CD14-positive monocyte (primary cell): ENCODE results near the gene ANKRD13C. TPM values are rescaled to one million over a fixed set of nuclear protein-coding genes. Genes with fewer than 3 reads are reported as not detected.
A peak's percentile ranks its signal among the peaks of the same experiment; 100 is the strongest.

Experiments used
- DNase-seq, 3 donors: peaks; one replicate each; pipeline ENCODE4 v3.0.0-alpha.2; 2011 to 2022
- H2AFZ ChIP-seq: 2 replicates; pipeline ENCODE4 v1.6.0; 2012; ENCODE audit warnings: mild to moderate bottlenecking, low read depth, low read length, inconsistent platforms; ENCODE audit not compliant: insufficient read depth, poor library complexity, severe bottlenecking
- H3K27ac ChIP-seq, 2 donors: 1 replicate in 1 of 2; 2 replicates in 1 of 2; pipeline ENCODE4 v1.5.1; 2012 to 2013; ENCODE audit warnings: low read length in 2 of 2, control low read depth in 1 of 2, inconsistent platforms in 1 of 2, low read depth in 1 of 2, mild to moderate bottlenecking in 1 of 2
- H3K27me3 ChIP-seq, 2 donors: one replicate each; pipeline versions ENCODE4 v1.6.0 to v1.6.1; 2011 to 2013; ENCODE audit warnings: low read length in 2 of 2; ENCODE audit not compliant: control insufficient read depth in 2 of 2, insufficient read depth in 2 of 2
- H3K36me3 ChIP-seq, 2 donors: replicated peaks in 1 of 2; 1 replicate in 1 of 2; 2 replicates in 1 of 2; pipeline versions ENCODE4 v1.5.1 to v1.6.1; 2012 to 2013; ENCODE audit warnings: low read length in 2 of 2, control low read depth in 1 of 2, inconsistent platforms in 1 of 2, mild to moderate bottlenecking in 1 of 2; ENCODE audit not compliant: insufficient read depth in 2 of 2, control insufficient read depth in 1 of 2
- H3K4me1 ChIP-seq, 2 donors: 1 replicate in 1 of 2; 2 replicates in 1 of 2; pipeline versions ENCODE4 v1.5.1 to v1.6.1; 2012 to 2013; ENCODE audit warnings: low read length in 2 of 2, control low read depth in 1 of 2, inconsistent platforms in 1 of 2, mild to moderate bottlenecking in 1 of 2, moderate library complexity in 1 of 2; ENCODE audit not compliant: insufficient read depth in 2 of 2, control insufficient read depth in 1 of 2
- H3K4me2 ChIP-seq: replicated peaks from 2 replicates; pipeline ENCODE3; 2012; ENCODE audit warnings: low read length, moderate library complexity, mild to moderate bottlenecking; ENCODE audit not compliant: poor library complexity, severe bottlenecking; ENCODE audit errors: extremely low read depth
- H3K4me3 ChIP-seq, 3 experiments: fragments of 200-600 bp in 1 of 3; sonication (generic) in 1 of 3; replicated peaks in 1 of 3; 1 replicate in 2 of 3; 2 replicates in 1 of 3; pipeline ENCODE4 v1.5.1; 2011 to 2013; ENCODE audit warnings: low read length in 3 of 3, mild to moderate bottlenecking in 3 of 3, control low read depth in 2 of 3, low read depth in 2 of 3, inconsistent platforms in 1 of 3, moderate library complexity in 1 of 3
- H3K79me2 ChIP-seq: 2 replicates; pipeline ENCODE4 v1.6.0; 2012; ENCODE audit warnings: mild to moderate bottlenecking, control low read depth, inconsistent platforms, low read length, moderate library complexity; ENCODE audit not compliant: insufficient read depth
- H3K9ac ChIP-seq: 2 replicates; pipeline ENCODE4 v1.6.0; 2017; ENCODE audit warnings: low read length, mild to moderate bottlenecking; ENCODE audit not compliant: insufficient read depth, poor library complexity, severe bottlenecking
- H3K9me3 ChIP-seq, 2 donors: replicated peaks in 1 of 2; 1 replicate in 1 of 2; 2 replicates in 1 of 2; pipeline versions ENCODE4 v1.5.1 to v1.6.1; 2012 to 2013; ENCODE audit warnings: low read length in 2 of 2, control low read depth in 1 of 2; ENCODE audit not compliant: control insufficient read depth in 1 of 2, insufficient read depth in 1 of 2
- H4K20me1 ChIP-seq: 2 replicates; pipeline ENCODE4 v1.6.0; 2012; ENCODE audit warnings: mild to moderate bottlenecking, low read length, control low read depth, moderate library complexity; ENCODE audit not compliant: insufficient read depth
- H3K27ac Mint-ChIP-seq, 7 donors: one replicate each; pipeline ENCODE4 v1.8.0; 2020; ENCODE audit warnings: mild to moderate bottlenecking in 7 of 7, mixed read lengths in 7 of 7, moderate library complexity in 6 of 7, inconsistent platforms in 2 of 7
- H3K27me3 Mint-ChIP-seq, 3 donors: one replicate each; pipeline ENCODE4 v1.8.0; 2021 to 2022; ENCODE audit warnings: low read depth in 3 of 3, mild to moderate bottlenecking in 3 of 3, mixed read lengths in 3 of 3, moderate library complexity in 3 of 3, inconsistent platforms in 1 of 3
- H3K36me3 Mint-ChIP-seq, 2 donors: one replicate each; pipeline ENCODE4 v1.8.0; 2020; ENCODE audit warnings: mixed read lengths in 2 of 2, inconsistent platforms in 1 of 2, mild to moderate bottlenecking in 1 of 2
- H3K4me1 Mint-ChIP-seq: one replicate; pipeline ENCODE4 v1.8.0; 2020; ENCODE audit warnings: mild to moderate bottlenecking, mixed read lengths
- H3K4me3 Mint-ChIP-seq, 2 donors: one replicate each; pipeline ENCODE4 v1.8.0; 2020; ENCODE audit warnings: mild to moderate bottlenecking in 2 of 2, mixed read lengths in 2 of 2, moderate library complexity in 1 of 2
- H3K9me3 Mint-ChIP-seq, 7 donors: one replicate each; pipeline ENCODE4 v1.8.0; 2020 to 2022; ENCODE audit warnings: mixed read lengths in 7 of 7, mild to moderate bottlenecking in 6 of 7, moderate library complexity in 6 of 7, inconsistent platforms in 2 of 7
- CTCF ChIP-seq: fragments of 200-600 bp; IDR thresholded peaks from one replicate; pipeline ENCODE4 v1.8.0; 2022; ENCODE audit warnings: antibody characterized with exemption, mild to moderate bottlenecking
- WGBS: methylation state at CpG from one replicate; pipeline ENCODE4 v1.1.5; 2013; ENCODE audit warnings: missing lambda C conversion rate; ENCODE audit not compliant: insufficient coverage; 5-methylcytosine and 5-hydroxymethylcytosine counted together
- intact Hi-C, 2 donors: fragments of 100-400 bp; cut with micrococcal nuclease; formaldehyde crosslinking; loops; one replicate each; pipeline versions ENCODE4 v1.15.0 to v1.15.1; 2023
- polyA minus RNA-seq: library from RNA; depleted of rRNA, polyadenylated mRNA; stranded (reverse); fragments of >200 nt; gene quantifications from 2 replicates; pipeline ENCODE4 v1.2.3, GENCODE V29; 2012
- polyA plus RNA-seq, 3 donors: library from polyadenylated mRNA; depleted of rRNA in 1 of 3; unstranded in 2 of 3; stranded (reverse) in 1 of 3; fragments of 300-500 nt in 2 of 3; fragments of >200 nt in 1 of 3; fragmentation: Illumina TruSeq in 2 of 3; gene quantifications; 1 replicate in 2 of 3; 2 replicates in 1 of 3; pipeline ENCODE4 v1.2.3, GENCODE V29; 2012 to 2021
- total RNA-seq, 12 experiments: library from RNA in 1 of 12; stranded (reverse) in 1 of 12; fragments of 120-200 nt in 1 of 12; gene quantifications; one replicate each; pipeline ENCODE4 v1.2.4 and lab custom pipeline; 2013 to 2026; ENCODE audit warnings: mixed read lengths in 6 of 12, inconsistent platforms in 1 of 12

The ANKRD13C gene
- 18.6 TPM for total RNA-seq (2013)
- polyA plus RNA-seq (1 to 10 TPM; 4.5 to 7.6 (median 6.5) TPM), polyA minus RNA-seq (9.7 and 12.9 TPM in 2 replicates), total RNA-seq (lab: John Stamatoyannopoulos, UW) (14.8 to 40.4 (median 32.4) reads per million in 11 experiments)

- 0% methylated on average over 47 of the region's 65 CpGs for WGBS
- Histone ChIP-seq H2AFZ (peak within 1 kb of the TSS; percentile 98), H3K27me3 (no peaks in the 10 kb centered on the region), H3K9ac (peak within 1 kb of the TSS; percentile 90), H3K79me2 (peaks cover 53% of the 10 kb centered on the region), H3K4me2 (peak within 1 kb of the TSS; percentile 77), H3K36me3 (peaks cover 2 to 5% of the 10 kb centered on the region in 2 donors), H3K4me1 (peaks cover 23 to 40% of the 10 kb centered on the region in 2 donors), H3K9me3 (no peaks in the 10 kb centered on the region), H3K4me3 (peak within 1 kb of the TSS; percentile 81 to 97 (median 91)), H4K20me1 (peaks cover 8% of the 10 kb centered on the region), H3K27ac (peak within 1 kb of the TSS; percentile 89 to 91)
- Mint-ChIP-seq H3K36me3 (peaks cover 3 to 5% of the 10 kb centered on the region in 2 donors), H3K4me1 (peaks cover 36% of the 10 kb centered on the region), H3K27me3 (peaks cover 0 to 2% (median 0%) of the 10 kb centered on the region in 3 donors), H3K27ac (peak within 1 kb of the TSS; percentile 91 to 98 (median 97)), H3K9me3 (peaks cover 0 to 6% (median 0%) of the 10 kb centered on the region in 7 donors), H3K4me3 (peak within 1 kb of the TSS; percentile 95 to 96)
- DNase-seq, result peak; percentile 86 to 90 (median 88)
- no peak for TF ChIP-seq CTCF
- intact Hi-C loops, result loop anchor here (2.0 to 10.0 kb wide), 3 partner anchors 54 to 150 kb away; partner anchors contain the start of genes CTH (in 1 of the 2) and LRRC40 (in 1 of the 2)
Measured at GRCh38 chr1:70354332-70355110, at the start of gene ANKRD13C. TSS of gene ANKRD13C (minus strand) at chr1:70354722. CDS start at chr1:70354408, 314 bp downstream.

GRCh38 chr1:70403759-70404158 is 49.2 kb upstream of the ANKRD13C start:
- H3K27ac Mint-ChIP-seq, result no peak overlapping the region
- Histone ChIP-seq H2AFZ (no peak overlapping the region), H3K4me1 (no peaks in the 10 kb centered on the region), H3K27ac (no peak overlapping the region), H3K79me2 (no peaks in the 10 kb centered on the region), H3K36me3 (no peaks in the 10 kb centered on the region), H3K4me2 (no peak overlapping the region), H3K9ac (no peak overlapping the region), H3K27me3 (no peaks in the 10 kb centered on the region), H4K20me1 (no peaks in the 10 kb centered on the region), H3K9me3 (no peaks in the 10 kb centered on the region), H3K4me3 (no peak overlapping the region)
- TF ChIP-seq CTCF, result no peak
- H3K4me3 Mint-ChIP-seq, result no peak overlapping the region
- no CpG with 5 or more reads among the region's 2 CpGs for WGBS
- peaks cover 2 to 7% (median 3%) of the 10 kb centered on the region in 3 donors for H3K27me3 Mint-ChIP-seq
- intact Hi-C loops, result no loop called here
- no peaks in the 10 kb centered on the region for H3K9me3 Mint-ChIP-seq
- H3K36me3 Mint-ChIP-seq, result no peaks in the 10 kb centered on the region
- DNase-seq, result no peak
- no peaks in the 10 kb centered on the region for H3K4me1 Mint-ChIP-seq
